WTC11 (cell line): ENCODE data around the gene KCNT2. TPM values are rescaled to one million over a fixed set of nuclear protein-coding genes. Genes with fewer than 3 reads are reported as not detected.

Experiments
- ATAC-seq: fragments of 200-7000 bp; cut with Tn5 transposase; 2 replicates; pipeline ENCODE4 v1.10.0; 2021; ENCODE audit warnings: mild to moderate bottlenecking, moderate library complexity
- CTCF ChIA-PET: fragments of 300-600 bp; sonication (Branson Sonifier 250); formaldehyde crosslinking; loops from one replicate; lab custom pipeline; 2021; ENCODE audit warnings: antibody characterized with exemption; lab: Charles Lee
- POLR2A ChIA-PET: fragments of 350-600 bp; sonication (Branson Sonifier 250); formaldehyde crosslinking; loops from one replicate; lab custom pipeline; 2021; ENCODE audit warnings: antibody characterized with exemption; lab: Charles Lee
- DNase-seq: peaks from one replicate; pipeline ENCODE4 v3.0.0; 2021; ENCODE audit warnings: low spot score
- H3K27ac Mint-ChIP-seq: 2 replicates; pipeline ENCODE4 v1.8.0; 2021; ENCODE audit warnings: mixed read lengths
- H3K27me3 Mint-ChIP-seq: 2 replicates; pipeline ENCODE4 v1.8.0; 2021; ENCODE audit warnings: low read depth, mild to moderate bottlenecking, moderate library complexity, mixed read lengths
- H3K36me3 Mint-ChIP-seq: 2 replicates; pipeline ENCODE4 v1.8.0; 2021; ENCODE audit warnings: mixed read lengths
- H3K4me1 Mint-ChIP-seq: 2 replicates; pipeline ENCODE4 v1.8.0; 2022; ENCODE audit warnings: mixed read lengths
- H3K4me3 Mint-ChIP-seq: 2 replicates; pipeline ENCODE4 v1.8.0; 2021; ENCODE audit warnings: mild to moderate bottlenecking, moderate library complexity, mixed read lengths
- H3K9me3 Mint-ChIP-seq: 2 replicates; pipeline ENCODE4 v1.8.0; 2021; ENCODE audit warnings: mixed read lengths
- ATF2 ChIP-seq: sonication (generic); formaldehyde crosslinking; IDR thresholded peaks from 2 replicates; pipeline ENCODE4 v1.8.1; 2022; ENCODE audit warnings: low read depth, missing genetic modification reagents, borderline replicate concordance
- CREB1 ChIP-seq: sonication (generic); formaldehyde crosslinking; IDR thresholded peaks from 2 replicates; pipeline ENCODE4 v1.8.0; 2023; ENCODE audit warnings: mild to moderate bottlenecking, missing genetic modification reagents
- GTF2I ChIP-seq: fragments of 250-450 bp; sonication (Bioruptor Pico); conservative IDR thresholded peaks from 2 replicates; pipeline ENCODE4 v1.4.0; 2021; ENCODE audit warnings: mild to moderate bottlenecking
- IRF1 ChIP-seq: sonication (generic); formaldehyde crosslinking; IDR thresholded peaks from 2 replicates; pipeline ENCODE4 v1.8.0; 2023; ENCODE audit warnings: missing genetic modification reagents
- NFYB ChIP-seq: sonication (generic); formaldehyde crosslinking; conservative IDR thresholded peaks from 2 replicates; pipeline ENCODE4 v1.8.0; 2022; ENCODE audit warnings: low read depth, missing genetic modification reagents
- NR2C2 ChIP-seq: sonication (generic); formaldehyde crosslinking; IDR thresholded peaks from 2 replicates; pipeline ENCODE4 v1.8.0; 2022; ENCODE audit warnings: mild to moderate bottlenecking, missing genetic modification reagents
- NR3C1 ChIP-seq: sonication (generic); formaldehyde crosslinking; conservative IDR thresholded peaks from 2 replicates; pipeline ENCODE4 v1.8.1; 2023; ENCODE audit warnings: low read depth, mild to moderate bottlenecking, missing genetic modification reagents
- SP1 ChIP-seq: sonication (generic); formaldehyde crosslinking; conservative IDR thresholded peaks from 2 replicates; pipeline ENCODE4 v1.8.1; 2022; ENCODE audit warnings: missing genetic modification reagents
- ZMAT4 ChIP-seq: fragments of 250-450 bp; sonication (Bioruptor Pico); IDR thresholded peaks from 2 replicates; pipeline ENCODE4 v1.9.0; 2021; ENCODE audit warnings: mild to moderate bottlenecking
- ZNF121 ChIP-seq: sonication (generic); formaldehyde crosslinking; IDR thresholded peaks from 2 replicates; pipeline ENCODE4 v1.8.0; 2023; ENCODE audit warnings: missing genetic modification reagents
- ZNF396 ChIP-seq: fragments of 250-450 bp; sonication (Bioruptor Pico); IDR thresholded peaks from 2 replicates; pipeline ENCODE4 v1.8.0; 2021; ENCODE audit warnings: mild to moderate bottlenecking, moderate library complexity, borderline replicate concordance
- total RNA-seq: library from RNA; stranded (reverse); gene quantifications from 3 replicates; pipeline ENCODE4 v1.2.3, GENCODE V29; 2021
- TF ChIP-seq, protein P1 (sequence below): sonication (generic); formaldehyde crosslinking; IDR thresholded peaks from 2 replicates; pipeline ENCODE4 v1.8.0; 2023; ENCODE audit warnings: missing genetic modification reagents, mild to moderate bottlenecking, borderline replicate concordance
- TF ChIP-seq, protein P2 (sequence below): fragments of 250-450 bp; sonication (Bioruptor Pico); conservative IDR thresholded peaks from 2 replicates; pipeline ENCODE4 v1.9.0; 2021; ENCODE audit warnings: mild to moderate bottlenecking
- TF ChIP-seq, protein P3 (sequence below): sonication (generic); formaldehyde crosslinking; IDR thresholded peaks from 2 replicates; pipeline ENCODE4 v1.8.1; 2022; ENCODE audit warnings: low read depth, mild to moderate bottlenecking, moderate library complexity, missing genetic modification reagents, borderline replicate concordance
- TF ChIP-seq, protein P4 (sequence below): sonication (generic); formaldehyde crosslinking; IDR thresholded peaks from 2 replicates; pipeline ENCODE4 v1.8.0; 2022; ENCODE audit warnings: mild to moderate bottlenecking, missing genetic modification reagents
- TF ChIP-seq, protein P5 (sequence below): sonication (generic); formaldehyde crosslinking; IDR thresholded peaks from 2 replicates; pipeline ENCODE4 v1.8.0; 2022; ENCODE audit warnings: mild to moderate bottlenecking, missing genetic modification reagents
- TF ChIP-seq, protein P6 (sequence below): fragments of 200-600 bp; IDR thresholded peaks from 2 replicates; pipeline ENCODE4 v1.8.0; 2022; ENCODE audit warnings: antibody characterized with exemption
- TF ChIP-seq, protein P7 (sequence below): sonication (generic); formaldehyde crosslinking; IDR thresholded peaks from 2 replicates; pipeline ENCODE4 v1.8.0; 2022; ENCODE audit warnings: mild to moderate bottlenecking, missing genetic modification reagents

The KCNT2 gene
- total RNA-seq, 1 experiment from 2014 or later, result 11.6 TPM

- ATAC-seq, result no peak
- peaks cover 7% of the 10 kb centered on the region for H3K4me1 Mint-ChIP-seq
- no peak for DNase-seq
- no peak overlapping the region for H3K27ac Mint-ChIP-seq
- H3K27me3 Mint-ChIP-seq, result no peaks in the 10 kb centered on the region
- no peak overlapping the region for H3K4me3 Mint-ChIP-seq
- TF ChIP-seq, protein P1, sequence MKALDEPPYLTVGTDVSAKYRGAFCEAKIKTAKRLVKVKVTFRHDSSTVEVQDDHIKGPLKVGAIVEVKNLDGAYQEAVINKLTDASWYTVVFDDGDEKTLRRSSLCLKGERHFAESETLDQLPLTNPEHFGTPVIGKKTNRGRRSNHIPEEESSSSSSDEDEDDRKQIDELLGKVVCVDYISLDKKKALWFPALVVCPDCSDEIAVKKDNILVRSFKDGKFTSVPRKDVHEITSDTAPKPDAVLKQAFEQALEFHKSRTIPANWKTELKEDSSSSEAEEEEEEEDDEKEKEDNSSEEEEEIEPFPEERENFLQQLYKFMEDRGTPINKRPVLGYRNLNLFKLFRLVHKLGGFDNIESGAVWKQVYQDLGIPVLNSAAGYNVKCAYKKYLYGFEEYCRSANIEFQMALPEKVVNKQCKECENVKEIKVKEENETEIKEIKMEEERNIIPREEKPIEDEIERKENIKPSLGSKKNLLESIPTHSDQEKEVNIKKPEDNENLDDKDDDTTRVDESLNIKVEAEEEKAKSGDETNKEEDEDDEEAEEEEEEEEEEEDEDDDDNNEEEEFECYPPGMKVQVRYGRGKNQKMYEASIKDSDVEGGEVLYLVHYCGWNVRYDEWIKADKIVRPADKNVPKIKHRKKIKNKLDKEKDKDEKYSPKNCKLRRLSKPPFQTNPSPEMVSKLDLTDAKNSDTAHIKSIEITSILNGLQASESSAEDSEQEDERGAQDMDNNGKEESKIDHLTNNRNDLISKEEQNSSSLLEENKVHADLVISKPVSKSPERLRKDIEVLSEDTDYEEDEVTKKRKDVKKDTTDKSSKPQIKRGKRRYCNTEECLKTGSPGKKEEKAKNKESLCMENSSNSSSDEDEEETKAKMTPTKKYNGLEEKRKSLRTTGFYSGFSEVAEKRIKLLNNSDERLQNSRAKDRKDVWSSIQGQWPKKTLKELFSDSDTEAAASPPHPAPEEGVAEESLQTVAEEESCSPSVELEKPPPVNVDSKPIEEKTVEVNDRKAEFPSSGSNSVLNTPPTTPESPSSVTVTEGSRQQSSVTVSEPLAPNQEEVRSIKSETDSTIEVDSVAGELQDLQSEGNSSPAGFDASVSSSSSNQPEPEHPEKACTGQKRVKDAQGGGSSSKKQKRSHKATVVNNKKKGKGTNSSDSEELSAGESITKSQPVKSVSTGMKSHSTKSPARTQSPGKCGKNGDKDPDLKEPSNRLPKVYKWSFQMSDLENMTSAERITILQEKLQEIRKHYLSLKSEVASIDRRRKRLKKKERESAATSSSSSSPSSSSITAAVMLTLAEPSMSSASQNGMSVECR (CRISPR knock-in tag), result no peak
- TF ChIP-seq NR3C1 (no peak), ZNF121 (CRISPR knock-in tag) (no peak), ZNF396 (CRISPR knock-in tag) (no peak), CREB1 (no peak), ZMAT4 (CRISPR knock-in tag) (no peak), ATF2 (no peak)
- no peaks in the 10 kb centered on the region for H3K36me3 Mint-ChIP-seq
- CTCF ChIA-PET, result no interaction called here
- POLR2A ChIA-PET, result no interaction called here
- no peaks in the 10 kb centered on the region for H3K9me3 Mint-ChIP-seq
Observed at GRCh38 chr1:196493881-196494280, 114.4 kb downstream of the KCNT2 start.

DNA sequence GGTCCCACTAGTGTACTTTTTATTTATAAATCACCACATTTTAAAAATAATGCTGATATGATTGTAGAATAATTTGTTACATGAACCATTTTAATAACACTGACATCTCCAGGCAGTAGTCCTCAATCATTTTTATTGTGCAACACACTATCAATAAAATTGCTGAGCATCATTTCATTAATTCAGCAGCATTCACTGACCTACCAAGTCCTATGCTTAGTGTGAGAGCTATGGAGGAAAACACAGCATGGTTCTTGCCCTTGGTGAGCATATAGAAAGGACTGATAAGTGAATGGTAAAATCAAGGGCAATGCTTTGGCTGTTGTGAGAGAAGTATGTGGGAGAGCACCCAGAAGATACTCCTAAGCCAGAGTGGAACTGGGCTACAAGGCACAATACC is 119.7 kb downstream of the KCNT2 start:
- Mint-ChIP-seq H3K36me3 (peaks cover 15% of the 10 kb centered on the region), H3K4me3 (no peak overlapping the region), H3K9me3 (peaks cover 5% of the 10 kb centered on the region), H3K27me3 (no peaks in the 10 kb centered on the region), H3K27ac (peak overlapping the region; percentile 5; the same call in 1 of the 2 replicates), H3K4me1 (no peaks in the 10 kb centered on the region)
- POLR2A ChIA-PET, result no interaction called here
- CTCF ChIA-PET, result no interaction called here
- ATAC-seq, result no peak
- no peak for DNase-seq
- TF ChIP-seq SP1 (no peak), ZMAT4 (CRISPR knock-in tag) (no peak), IRF1 (CRISPR knock-in tag) (no peak), GTF2I (CRISPR knock-in tag) (no peak), NR2C2 (CRISPR knock-in tag) (no peak), NFYB (CRISPR knock-in tag) (no peak)
- TF ChIP-seq, protein P2, sequence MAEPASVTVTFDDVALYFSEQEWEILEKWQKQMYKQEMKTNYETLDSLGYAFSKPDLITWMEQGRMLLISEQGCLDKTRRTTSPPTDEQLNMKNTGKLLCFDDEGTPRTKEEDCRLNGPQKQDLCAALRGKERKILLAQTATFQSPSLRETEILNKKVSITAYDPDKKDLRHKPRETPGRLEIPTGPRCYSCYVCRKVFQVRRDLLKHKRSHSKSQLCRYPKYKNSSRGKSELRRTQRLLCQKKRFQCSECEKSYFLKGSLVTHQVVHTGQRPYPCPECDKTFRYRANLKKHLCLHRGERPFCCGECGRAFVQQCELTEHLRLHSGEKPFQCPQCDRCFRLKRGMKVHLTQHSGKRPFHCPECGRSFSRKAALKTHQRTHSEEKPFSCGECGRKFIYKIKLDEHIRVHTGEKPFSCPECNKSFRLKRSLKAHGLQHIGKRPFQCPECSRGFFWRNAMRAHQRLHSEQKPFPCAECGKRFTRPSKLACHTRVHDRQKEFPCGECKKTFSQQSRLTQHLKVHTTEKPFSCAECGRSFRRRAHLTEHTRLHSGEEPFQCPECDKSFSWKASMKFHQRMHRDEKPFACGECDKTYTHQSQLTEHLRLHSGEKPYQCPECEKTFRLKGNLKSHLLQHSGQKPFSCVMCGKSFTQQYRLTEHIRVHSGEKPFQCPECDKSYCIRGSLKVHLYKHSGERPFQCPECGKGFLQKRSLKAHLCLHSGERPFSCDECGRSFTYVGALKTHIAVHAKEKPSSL (CRISPR knock-in tag), result no peak
- TF ChIP-seq, protein P3, sequence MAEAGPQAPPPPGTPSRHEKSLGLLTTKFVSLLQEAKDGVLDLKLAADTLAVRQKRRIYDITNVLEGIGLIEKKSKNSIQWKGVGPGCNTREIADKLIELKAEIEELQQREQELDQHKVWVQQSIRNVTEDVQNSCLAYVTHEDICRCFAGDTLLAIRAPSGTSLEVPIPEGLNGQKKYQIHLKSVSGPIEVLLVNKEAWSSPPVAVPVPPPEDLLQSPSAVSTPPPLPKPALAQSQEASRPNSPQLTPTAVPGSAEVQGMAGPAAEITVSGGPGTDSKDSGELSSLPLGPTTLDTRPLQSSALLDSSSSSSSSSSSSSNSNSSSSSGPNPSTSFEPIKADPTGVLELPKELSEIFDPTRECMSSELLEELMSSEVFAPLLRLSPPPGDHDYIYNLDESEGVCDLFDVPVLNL (CRISPR knock-in tag), result no peak
- TF ChIP-seq, protein P4, sequence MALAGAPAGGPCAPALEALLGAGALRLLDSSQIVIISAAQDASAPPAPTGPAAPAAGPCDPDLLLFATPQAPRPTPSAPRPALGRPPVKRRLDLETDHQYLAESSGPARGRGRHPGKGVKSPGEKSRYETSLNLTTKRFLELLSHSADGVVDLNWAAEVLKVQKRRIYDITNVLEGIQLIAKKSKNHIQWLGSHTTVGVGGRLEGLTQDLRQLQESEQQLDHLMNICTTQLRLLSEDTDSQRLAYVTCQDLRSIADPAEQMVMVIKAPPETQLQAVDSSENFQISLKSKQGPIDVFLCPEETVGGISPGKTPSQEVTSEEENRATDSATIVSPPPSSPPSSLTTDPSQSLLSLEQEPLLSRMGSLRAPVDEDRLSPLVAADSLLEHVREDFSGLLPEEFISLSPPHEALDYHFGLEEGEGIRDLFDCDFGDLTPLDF (CRISPR knock-in tag), result no peak
- TF ChIP-seq, protein P5, sequence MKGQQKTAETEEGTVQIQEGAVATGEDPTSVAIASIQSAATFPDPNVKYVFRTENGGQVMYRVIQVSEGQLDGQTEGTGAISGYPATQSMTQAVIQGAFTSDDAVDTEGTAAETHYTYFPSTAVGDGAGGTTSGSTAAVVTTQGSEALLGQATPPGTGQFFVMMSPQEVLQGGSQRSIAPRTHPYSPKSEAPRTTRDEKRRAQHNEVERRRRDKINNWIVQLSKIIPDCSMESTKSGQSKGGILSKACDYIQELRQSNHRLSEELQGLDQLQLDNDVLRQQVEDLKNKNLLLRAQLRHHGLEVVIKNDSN (CRISPR knock-in tag), result no peak
- TF ChIP-seq, protein P6, sequence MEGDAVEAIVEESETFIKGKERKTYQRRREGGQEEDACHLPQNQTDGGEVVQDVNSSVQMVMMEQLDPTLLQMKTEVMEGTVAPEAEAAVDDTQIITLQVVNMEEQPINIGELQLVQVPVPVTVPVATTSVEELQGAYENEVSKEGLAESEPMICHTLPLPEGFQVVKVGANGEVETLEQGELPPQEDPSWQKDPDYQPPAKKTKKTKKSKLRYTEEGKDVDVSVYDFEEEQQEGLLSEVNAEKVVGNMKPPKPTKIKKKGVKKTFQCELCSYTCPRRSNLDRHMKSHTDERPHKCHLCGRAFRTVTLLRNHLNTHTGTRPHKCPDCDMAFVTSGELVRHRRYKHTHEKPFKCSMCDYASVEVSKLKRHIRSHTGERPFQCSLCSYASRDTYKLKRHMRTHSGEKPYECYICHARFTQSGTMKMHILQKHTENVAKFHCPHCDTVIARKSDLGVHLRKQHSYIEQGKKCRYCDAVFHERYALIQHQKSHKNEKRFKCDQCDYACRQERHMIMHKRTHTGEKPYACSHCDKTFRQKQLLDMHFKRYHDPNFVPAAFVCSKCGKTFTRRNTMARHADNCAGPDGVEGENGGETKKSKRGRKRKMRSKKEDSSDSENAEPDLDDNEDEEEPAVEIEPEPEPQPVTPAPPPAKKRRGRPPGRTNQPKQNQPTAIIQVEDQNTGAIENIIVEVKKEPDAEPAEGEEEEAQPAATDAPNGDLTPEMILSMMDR, result no peak
- TF ChIP-seq, protein P7, sequence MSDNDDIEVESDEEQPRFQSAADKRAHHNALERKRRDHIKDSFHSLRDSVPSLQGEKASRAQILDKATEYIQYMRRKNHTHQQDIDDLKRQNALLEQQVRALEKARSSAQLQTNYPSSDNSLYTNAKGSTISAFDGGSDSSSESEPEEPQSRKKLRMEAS, result no peak
